GM23338 (cell line): ENCODE data around the gene CPLANE1. TPM values are rescaled to one million over a fixed set of nuclear protein-coding genes. Genes with fewer than 3 reads are reported as not detected.

Experiments
- ATAC-seq: fragments of 200-7000 bp; cut with Tn5 transposase; 3 replicates; pipeline ENCODE4 v1.9.1; 2020
- DNase-seq: peaks from one replicate; pipeline ENCODE4 v3.0.0-alpha.2; 2015; ENCODE audit warnings: low spot score
- H2AFZ ChIP-seq: fragments of 200-600 bp; sonication (generic); 2 replicates; pipeline ENCODE4 v1.8.0; 2016; ENCODE audit warnings: antibody characterized with exemption, mild to moderate bottlenecking, moderate library complexity
- H3F3A ChIP-seq: fragments of 200-600 bp; sonication (generic); replicated peaks from 2 replicates; pipeline ENCODE4 v1.8.0; 2017; ENCODE audit warnings: antibody characterized with exemption, mixed run types, low read depth
- H3K27ac ChIP-seq: fragments of 200-600 bp; sonication (generic); 2 replicates; pipeline ENCODE4 v1.6.1; 2016; ENCODE audit warnings: low read depth
- H3K27me3 ChIP-seq: fragments of 200-600 bp; sonication (generic); 2 replicates; pipeline ENCODE4 v1.8.0; 2016; ENCODE audit warnings: mild to moderate bottlenecking, mixed run types, moderate library complexity; ENCODE audit not compliant: insufficient read depth
- H3K36me3 ChIP-seq: fragments of 200-600 bp; sonication (generic); 2 replicates; pipeline ENCODE4 v1.8.0; 2016; ENCODE audit warnings: mild to moderate bottlenecking; ENCODE audit not compliant: insufficient read depth
- H3K4me1 ChIP-seq: fragments of 200-600 bp; sonication (generic); 2 replicates; pipeline ENCODE4 v1.8.0; 2016; ENCODE audit warnings: mild to moderate bottlenecking, moderate library complexity; ENCODE audit not compliant: insufficient read depth
- H3K4me2 ChIP-seq: fragments of 200-600 bp; sonication (generic); 2 replicates; pipeline ENCODE4 v1.7.1; 2017; ENCODE audit warnings: mixed run types
- H3K4me3 ChIP-seq: fragments of 200-600 bp; sonication (generic); 2 replicates; pipeline ENCODE4 v1.6.1; 2016; ENCODE audit warnings: mixed run types
- H3K79me2 ChIP-seq: fragments of 200-600 bp; sonication (generic); replicated peaks from 2 replicates; pipeline ENCODE4 v1.8.0; 2017; ENCODE audit warnings: mild to moderate bottlenecking; ENCODE audit not compliant: insufficient read depth
- H3K9me2 ChIP-seq: fragments of 200-600 bp; sonication (generic); 2 replicates; pipeline ENCODE4 v1.8.0; 2017; ENCODE audit not compliant: insufficient read depth
- H4K20me1 ChIP-seq: fragments of 200-600 bp; sonication (generic); replicated peaks from 2 replicates; pipeline ENCODE4 v1.8.0; 2017; ENCODE audit warnings: mild to moderate bottlenecking; ENCODE audit not compliant: insufficient read depth
- H3K27ac Mint-ChIP-seq: 2 replicates; pipeline ENCODE4 v1.8.0; 2020; ENCODE audit warnings: inconsistent platforms, mild to moderate bottlenecking, moderate library complexity, mixed read lengths
- H3K27me3 Mint-ChIP-seq: 3 replicates; pipeline ENCODE4 v1.8.0; 2022; ENCODE audit warnings: low read depth, mild to moderate bottlenecking, moderate library complexity, mixed read lengths, inconsistent platforms; ENCODE audit not compliant: insufficient read depth, poor library complexity
- H3K36me3 Mint-ChIP-seq: 3 replicates; pipeline ENCODE4 v1.8.0; 2021; ENCODE audit warnings: low read depth, mild to moderate bottlenecking, inconsistent platforms, moderate library complexity, mixed read lengths
- H3K4me1 Mint-ChIP-seq: 3 replicates; pipeline ENCODE4 v1.8.0; 2020; ENCODE audit warnings: mild to moderate bottlenecking, inconsistent platforms, mixed read lengths
- H3K4me3 Mint-ChIP-seq: 3 replicates; pipeline ENCODE4 v1.8.0; 2021; ENCODE audit warnings: moderate library complexity, mild to moderate bottlenecking, inconsistent platforms, mixed read lengths
- H3K9me3 Mint-ChIP-seq: 3 replicates; pipeline ENCODE4 v1.8.0; 2020; ENCODE audit warnings: moderate library complexity, mild to moderate bottlenecking, inconsistent platforms, mixed read lengths
- CREB1 ChIP-seq: fragments of 250-450 bp; sonication (Bioruptor Pico); IDR thresholded peaks from 2 replicates; pipeline ENCODE4 v1.5.0; 2020; ENCODE audit warnings: low read depth, mild to moderate bottlenecking, moderate library complexity
- EZH2 ChIP-seq: fragments of 200-600 bp; sonication (generic); IDR thresholded peaks from one replicate; pipeline ENCODE4 v1.8.0; 2017; ENCODE audit warnings: antibody characterized with exemption, mild to moderate bottlenecking, low read depth; ENCODE audit not compliant: unreplicated experiment
- JUNB ChIP-seq: IDR thresholded peaks from one replicate; pipeline ENCODE4 v1.6.1; 2016; ENCODE audit warnings: antibody characterized with exemption; ENCODE audit not compliant: unreplicated experiment
- REST ChIP-seq: IDR thresholded peaks from one replicate; pipeline ENCODE4 v1.6.1; 2018; ENCODE audit warnings: antibody characterized with exemption; ENCODE audit not compliant: unreplicated experiment
- STAT1 ChIP-seq: IDR thresholded peaks from one replicate; pipeline ENCODE4 v1.6.1; 2016; ENCODE audit warnings: antibody characterized with exemption; ENCODE audit not compliant: unreplicated experiment
- ZNF114 ChIP-seq: fragments of 250-450 bp; sonication (Bioruptor Pico); IDR thresholded peaks from 2 replicates; pipeline ENCODE4 v1.5.0; 2020; ENCODE audit warnings: mild to moderate bottlenecking, moderate library complexity
- ZNF462 ChIP-seq: fragments of 250-450 bp; sonication (Bioruptor Pico); IDR thresholded peaks from 2 replicates; pipeline ENCODE4 v1.5.0; 2020; ENCODE audit warnings: mild to moderate bottlenecking, moderate library complexity
- polyA plus RNA-seq: library from polyadenylated mRNA; unstranded; fragments of >200 nt; fragmentation: Nextera tagmentation; extraction: Ambion mirVana; gene quantifications from 2 replicates; pipeline ENCODE4 v1.2.1, GENCODE V29; 2016
- total RNA-seq: library from RNA; depleted of rRNA; stranded (reverse); fragments of >200 nt; shearing (Covaris generic); gene quantifications from 2 replicates; pipeline ENCODE4 v1.2.3, GENCODE V29; 2014

Gene CPLANE1
- total and polyA plus RNA-seq, 2 experiments from 2014 or later: 5.1 to 8.3 TPM

DNA sequence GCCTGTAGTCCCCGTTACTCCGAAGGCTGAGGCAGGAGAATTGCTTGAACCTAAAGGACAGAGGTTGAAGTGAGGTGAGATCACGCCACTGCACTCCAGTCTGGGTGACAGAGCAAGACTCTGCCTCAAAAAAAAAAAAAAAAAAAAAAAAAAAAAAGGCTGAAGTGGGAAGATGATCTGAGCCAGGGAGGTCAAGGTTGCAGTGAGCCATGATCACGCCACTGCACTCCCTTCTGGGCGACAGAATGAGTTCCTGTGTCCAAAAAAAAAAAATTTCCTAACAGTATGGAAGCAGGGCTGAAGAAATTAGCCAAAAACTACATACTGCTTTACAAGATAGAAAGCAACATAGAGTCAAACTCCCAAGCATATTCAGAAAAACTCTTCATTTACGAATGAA, 132.8 kb downstream of the CPLANE1 start (continued):
- TF ChIP-seq ZNF462 (CRISPR knock-in tag) (no peak), REST (no peak), STAT1 (no peak), JUNB (no peak), CREB1 (CRISPR knock-in tag) (no peak)

DNA sequence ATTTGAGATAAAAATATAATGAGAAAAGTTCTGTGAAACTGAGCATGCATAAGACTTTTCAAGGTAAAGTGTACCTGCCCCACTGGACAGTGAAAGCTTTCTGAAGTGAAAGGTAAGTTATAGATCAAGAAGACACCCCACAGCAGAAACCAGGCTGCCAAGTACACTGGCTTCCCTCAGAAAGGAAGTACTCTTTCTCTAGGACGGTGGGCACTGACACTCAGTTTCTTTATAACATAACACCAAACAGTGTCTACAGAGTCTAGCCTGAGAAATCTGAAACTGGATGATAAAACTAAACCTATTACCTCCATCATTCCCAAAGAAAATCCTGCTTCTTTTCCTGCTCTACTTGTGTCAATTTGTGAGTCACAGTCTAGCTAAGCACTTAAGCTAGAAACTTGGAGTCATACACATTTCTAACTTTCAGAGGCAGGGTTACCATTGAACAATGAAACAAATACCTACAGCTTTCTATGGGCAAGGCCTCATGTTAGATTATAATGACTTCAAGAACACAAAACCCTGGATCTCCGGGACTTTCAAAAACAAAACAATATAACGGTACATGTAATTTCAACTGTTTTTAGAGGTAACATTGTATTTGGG, 136.7 kb downstream of the CPLANE1 start:
- no peak overlapping the region for H3K27ac Mint-ChIP-seq
- no peak for DNase-seq
- H3K36me3 ChIP-seq: no peaks in the 10 kb centered on the region; the same call in 1 of the 2 replicates
- TF ChIP-seq CREB1 (CRISPR knock-in tag): no peak
- no peak for TF ChIP-seq STAT1
- TF ChIP-seq EZH2: no peak
- no peak for TF ChIP-seq ZNF114 (CRISPR knock-in tag)

More for the DNA sequence above, 136.7 kb downstream of the CPLANE1 start:
- Mint-ChIP-seq H3K36me3 (0 out of 3 replicates have a peak, but pooled peaks cover 2% of the 10 kb centered on the region), H3K4me3 (no peak overlapping the region), H3K27me3 (peaks cover 3% of the 10 kb centered on the region), H3K4me1 (no peaks in the 10 kb centered on the region), H3K9me3 (no peaks in the 10 kb centered on the region)
- H3K4me1 ChIP-seq: no peaks in the 10 kb centered on the region
- no peaks in the 10 kb centered on the region for H3F3A ChIP-seq
- H3K27me3 ChIP-seq: no peaks in the 10 kb centered on the region
- no peaks in the 10 kb centered on the region for H4K20me1 ChIP-seq
- H3K4me3 ChIP-seq: no peak overlapping the region
- H2AFZ ChIP-seq: no peak overlapping the region
- ATAC-seq: no peak
- H3K9me2 ChIP-seq: no peaks in the 10 kb centered on the region
- H3K4me2 ChIP-seq: no peak overlapping the region
- no peak overlapping the region for H3K27ac ChIP-seq
- no peaks in the 10 kb centered on the region for H3K79me2 ChIP-seq
